NCI-H1694 treated with DMSO at 0.1 percent for 48 hours (cell line): Measurements from ENCODE around the gene GHRH.

Source experiments
- DNase-seq: peaks from one replicate; lab custom pipeline; 2025; lab: John Stamatoyannopoulos, UW

The GHRH gene

DNA sequence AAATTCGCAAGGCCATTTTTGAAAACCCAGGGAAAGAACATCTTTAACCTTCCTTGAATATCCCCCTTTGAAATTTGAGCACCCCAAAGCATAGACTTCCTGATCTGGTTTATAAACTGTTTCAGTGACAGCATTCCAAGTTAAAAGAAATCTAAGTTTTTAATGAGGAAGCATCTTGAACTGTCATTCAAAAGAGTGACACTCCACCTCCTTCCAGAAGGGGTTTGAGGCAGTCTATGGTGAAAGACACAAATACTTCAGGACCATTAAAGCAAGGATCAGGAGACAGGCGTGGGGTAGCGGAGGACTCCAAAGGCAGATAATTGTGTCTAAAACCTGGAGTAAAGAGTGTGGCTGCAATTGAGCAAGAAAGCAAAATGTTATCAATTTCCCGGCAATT is 691 bp downstream of the GHRH start:
- DNase-seq, result no peak

DNA sequence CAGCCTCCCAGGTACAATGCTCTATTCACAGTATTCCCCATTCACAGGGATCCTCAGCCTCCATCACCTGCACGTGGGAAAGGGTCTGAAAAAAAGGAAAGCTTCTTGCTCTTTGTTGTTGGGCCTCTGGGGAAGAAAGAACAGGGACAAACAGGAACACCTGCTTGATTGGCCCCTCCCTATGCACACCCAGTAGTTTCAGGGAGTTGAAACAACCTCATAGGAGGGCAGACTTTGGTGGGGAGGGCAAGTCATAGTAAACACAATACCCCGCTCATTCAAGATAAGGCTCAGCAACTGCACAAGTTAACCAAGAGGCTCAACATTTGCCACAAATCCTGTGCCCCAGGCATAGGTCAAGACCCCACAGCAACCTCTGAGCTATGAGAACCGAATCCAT is 1.7 kb downstream of the GHRH start:
- no peak for DNase-seq

DNA sequence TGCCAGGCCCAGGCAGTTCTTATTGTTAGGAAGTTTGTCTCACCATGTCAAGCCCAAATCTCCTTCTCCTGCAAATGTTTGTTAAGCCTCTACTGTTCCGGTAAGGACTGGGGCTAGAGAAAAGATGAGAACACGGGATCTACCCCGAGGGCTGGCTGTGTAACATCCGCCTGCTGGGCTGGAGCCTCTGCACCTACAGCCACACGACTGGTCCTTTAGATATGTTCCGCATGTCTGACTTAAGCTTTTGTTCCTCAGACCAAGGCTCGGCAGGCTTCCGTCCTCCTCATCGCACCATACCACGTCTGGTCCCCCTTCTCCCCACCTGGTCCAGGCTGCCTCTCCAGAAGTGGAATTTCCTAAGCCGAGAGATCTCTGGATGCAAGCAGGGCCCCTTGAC is 2.6 kb downstream of the GHRH start:
- no peak for DNase-seq

DNA sequence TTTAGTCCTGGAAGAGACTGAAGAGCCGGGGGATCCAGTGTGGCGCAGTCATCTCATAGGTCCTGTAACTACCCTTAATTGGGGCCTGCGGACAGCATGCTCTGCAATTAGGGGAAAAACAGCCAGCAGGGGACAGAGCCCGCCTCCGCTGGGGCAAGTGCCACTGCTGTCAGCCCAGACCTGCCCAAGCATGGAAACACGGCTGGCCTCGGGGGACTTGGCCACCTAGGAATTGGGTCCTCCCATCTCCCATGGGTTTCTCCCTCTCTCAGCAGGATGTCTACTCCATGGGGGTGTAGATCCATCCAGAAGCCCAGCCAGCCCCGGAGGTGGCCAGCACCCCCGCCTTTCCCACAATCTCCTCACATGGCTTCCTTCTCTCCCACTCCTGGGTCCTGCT is 3.6 kb downstream of the GHRH start:
- no peak for DNase-seq

DNA sequence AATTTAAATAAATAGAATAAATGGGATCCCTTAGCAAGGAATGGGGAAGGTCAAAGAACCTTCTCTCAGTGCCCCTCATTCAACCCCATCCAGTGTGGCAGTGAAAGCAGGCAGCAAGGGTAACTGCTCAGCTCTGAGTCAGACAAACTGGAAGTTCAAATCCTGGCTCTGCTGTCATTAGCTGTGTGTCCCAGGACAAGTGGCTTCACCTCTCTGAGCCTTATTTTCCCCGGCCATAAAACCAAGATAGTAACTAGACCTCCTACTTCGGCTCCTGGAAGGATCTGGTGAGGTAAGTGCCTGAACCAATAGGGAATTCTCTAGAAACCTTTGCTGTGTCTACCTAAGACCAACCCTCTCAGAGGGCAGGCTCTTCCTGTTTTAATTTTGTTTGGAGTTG is 4.1 kb downstream of the GHRH start:
- DNase-seq, result no peak

DNA sequence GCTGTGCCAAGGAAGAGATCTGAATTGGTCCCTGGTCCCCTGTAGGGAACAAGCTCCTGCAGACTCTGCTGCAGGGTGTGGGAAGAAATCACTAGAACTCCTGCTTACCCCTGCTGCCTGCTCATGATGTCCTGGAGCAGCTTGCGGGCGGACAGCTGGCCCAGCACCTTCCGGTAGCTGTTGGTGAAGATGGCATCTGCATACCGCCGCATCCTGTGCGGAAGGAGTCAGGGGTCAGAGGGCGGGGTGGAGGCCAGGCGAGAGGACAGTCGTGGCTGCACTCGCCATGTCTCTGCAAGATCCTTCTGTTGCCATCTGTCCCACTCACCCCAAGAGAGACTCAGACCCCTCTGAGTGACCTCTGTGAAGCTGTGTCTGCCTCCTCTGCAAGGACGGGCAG is 5.3 kb downstream of the GHRH start:
- no peak for DNase-seq

DNA sequence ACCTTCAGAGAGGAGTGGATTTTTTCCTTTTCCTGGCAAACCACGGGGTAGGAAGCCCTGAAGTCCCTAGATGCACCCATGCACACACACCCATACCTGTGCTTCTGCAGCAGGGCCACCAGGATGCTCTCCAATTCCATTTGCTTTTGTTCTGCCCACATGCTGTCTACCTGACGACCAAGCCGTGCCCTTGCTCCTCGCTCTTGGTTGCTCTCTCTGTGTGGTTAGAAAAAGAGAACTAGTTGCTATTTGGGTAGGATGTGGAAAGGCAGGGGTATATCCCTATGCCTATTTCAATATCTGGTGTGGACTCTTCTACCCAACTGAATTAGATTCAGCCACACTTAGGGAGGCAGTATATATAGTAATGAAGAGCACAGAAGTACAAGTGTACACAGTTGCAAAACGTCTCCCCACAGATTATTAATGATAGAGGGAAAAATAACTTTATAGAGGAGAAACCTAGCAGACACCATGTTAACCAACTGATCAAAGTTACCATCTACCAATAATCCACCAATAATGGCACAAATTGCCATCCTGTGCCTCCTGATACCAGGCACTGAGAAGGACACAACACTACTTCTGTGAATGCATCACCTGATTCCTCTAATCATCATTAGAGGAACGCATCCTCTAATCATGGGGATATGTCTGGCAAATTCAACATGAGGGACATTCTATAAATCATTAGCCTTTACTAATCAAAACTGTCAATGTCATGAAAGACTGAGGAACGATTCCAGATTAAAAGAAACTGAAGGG is 7.3 kb downstream of the GHRH start:
- no peak for DNase-seq

DNA sequence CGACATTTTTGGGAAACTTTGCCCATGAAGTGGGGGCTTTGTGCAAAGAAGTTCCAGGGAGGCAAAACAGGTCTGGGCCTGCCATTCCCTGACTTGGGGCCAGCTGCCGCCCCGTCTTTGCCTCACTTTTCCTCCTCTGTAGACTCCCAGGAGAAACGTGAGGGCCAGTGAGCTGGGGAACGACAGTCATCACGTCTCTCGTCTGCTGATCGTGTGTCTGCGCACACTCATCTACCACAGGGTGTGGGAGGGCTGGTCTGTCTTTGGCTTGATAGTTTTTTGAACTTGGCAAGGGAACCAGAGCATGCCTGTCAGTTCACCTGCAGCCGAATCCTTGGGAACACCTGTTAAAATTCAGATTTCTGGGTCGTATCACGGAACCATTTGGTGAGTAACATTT is 8.5 kb downstream of the GHRH start:
- DNase-seq, result no peak

DNA sequence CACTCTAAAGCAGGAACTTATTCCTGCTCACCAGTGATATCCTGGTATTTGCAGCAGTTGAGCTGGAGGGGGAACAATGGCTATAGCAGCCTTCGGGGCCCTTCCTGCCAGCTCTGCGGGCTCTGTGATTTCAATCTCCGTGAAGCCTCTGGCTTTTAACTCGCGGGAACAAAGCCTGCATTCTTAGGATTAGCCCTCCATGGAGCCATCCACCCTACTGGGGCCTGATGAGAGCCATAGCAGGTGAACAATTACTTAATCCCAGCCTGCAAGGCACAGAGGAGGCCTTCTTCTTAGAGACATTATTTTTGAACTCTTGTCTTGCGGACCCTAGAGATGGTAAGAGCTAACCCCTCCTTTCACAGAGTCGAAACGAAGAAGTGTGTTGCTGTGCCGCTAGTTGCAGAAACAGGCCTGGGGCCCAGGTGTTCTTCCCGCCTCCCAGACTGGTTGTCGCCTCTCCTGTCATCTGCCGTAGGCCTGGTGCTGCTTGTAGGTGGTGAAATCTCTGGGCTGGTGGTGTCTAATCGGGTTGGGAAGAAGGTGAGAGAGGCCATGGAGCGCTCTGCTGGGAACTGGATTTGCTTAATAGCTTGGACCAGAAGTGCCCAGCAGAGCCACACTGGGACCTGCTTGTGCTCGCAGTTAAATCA is 9.7 kb downstream of the GHRH start:
- DNase-seq, result no peak

DNA sequence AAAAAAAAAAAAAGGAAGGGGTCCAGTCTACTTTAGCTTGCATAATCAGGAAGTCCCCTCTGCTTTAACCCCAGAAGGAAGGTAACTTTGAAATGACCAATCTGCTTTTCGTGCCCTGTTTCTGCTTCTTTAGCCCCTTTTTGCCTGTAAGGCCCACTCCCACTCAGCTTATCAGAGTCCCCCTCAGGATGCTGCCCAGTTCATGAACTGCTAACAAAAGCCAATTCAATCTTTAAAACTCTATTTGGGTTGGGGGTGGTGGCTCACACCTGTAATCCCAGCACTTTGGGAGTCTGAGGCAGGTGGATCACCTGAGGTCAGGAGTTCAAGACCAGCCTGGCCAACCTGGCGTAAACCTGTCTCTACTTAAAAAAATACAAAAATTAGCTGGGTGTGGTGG is 12.3 kb downstream of the GHRH start:
- no peak for DNase-seq

DNA sequence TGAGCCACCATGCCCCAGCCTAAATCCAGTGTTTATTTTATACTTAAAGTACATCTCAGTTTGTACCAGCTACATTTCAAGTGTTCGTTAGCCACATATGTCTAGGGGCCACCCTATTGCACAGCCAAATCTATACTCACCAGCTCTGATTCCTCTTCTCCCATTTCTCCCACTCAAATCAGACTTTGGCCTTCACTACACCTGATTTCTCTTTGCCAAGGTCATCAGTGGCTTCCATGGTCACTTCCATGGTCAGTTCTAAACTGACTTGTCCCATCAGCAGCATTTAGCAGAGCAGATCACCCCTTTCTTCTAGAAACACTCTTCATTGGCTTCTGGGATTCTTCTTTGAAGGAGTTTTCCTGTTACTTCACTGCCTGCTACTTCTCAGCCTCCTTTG is 14.1 kb downstream of the GHRH start:
- no peak for DNase-seq

DNA sequence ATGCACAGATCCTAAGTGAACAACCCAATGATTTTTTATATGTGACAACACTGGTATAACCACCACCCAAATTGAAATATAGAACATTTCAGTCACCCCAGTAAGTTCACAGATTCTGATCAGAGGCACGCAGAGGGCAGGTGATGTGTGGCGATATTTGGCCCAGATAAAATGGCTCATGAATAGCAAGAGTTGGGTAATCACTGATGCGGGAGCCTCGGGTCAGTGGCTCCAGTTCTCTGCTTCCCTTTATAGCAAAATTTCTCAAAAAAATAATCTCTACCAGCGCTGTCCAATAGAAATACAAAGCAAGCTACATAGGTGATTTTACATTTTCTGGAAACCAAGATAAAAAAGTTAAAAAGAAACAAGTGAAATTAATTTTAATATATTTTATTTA is 14.9 kb downstream of the GHRH start:
- DNase-seq, result no peak

DNA sequence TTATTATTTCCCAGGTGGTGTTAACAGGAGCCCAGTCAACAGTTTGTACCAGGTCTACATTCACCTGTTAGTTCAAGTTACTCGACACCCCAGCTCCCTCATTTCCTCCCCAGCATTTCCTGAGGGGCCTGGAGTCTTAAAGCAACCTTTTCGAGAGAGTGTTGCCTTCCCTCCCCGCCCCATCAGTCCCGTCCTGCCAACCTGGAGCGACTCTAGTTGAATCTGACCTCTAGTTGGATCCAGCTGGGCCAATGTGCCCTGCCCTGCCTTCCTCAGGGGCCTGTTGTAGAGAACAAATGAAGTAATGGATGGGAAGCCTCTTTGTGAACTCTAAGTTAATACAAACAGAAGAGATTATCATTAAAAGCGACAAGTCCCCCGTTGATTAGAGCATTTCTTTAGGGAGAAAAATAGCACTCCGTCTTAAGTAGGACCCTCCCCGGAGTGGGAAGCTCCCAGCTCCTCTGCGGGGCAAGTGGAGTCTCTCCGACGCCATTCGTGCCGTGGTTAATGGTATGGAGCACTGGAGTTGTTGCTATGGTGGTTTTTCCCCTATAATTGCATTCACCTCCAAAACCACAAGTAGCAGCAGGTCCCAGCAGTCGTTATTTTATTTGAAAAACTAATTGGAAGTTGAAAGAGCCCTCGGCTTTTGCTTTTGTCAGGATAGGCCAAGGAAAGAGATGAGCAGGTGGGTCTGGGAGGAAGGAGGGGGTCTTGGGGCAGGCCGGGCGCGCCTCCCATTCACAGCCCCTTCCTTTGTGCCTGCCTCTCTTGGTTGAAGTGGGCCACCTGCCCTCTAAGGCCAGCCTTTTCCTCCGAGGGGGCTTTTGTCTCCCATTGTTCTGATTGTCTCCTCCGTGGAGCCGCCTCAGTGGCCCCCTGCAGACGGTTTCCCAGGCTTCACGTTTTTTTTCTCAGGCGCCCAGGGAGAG is 16.1 kb downstream of the GHRH start:
- DNase-seq, result no peak

DNA sequence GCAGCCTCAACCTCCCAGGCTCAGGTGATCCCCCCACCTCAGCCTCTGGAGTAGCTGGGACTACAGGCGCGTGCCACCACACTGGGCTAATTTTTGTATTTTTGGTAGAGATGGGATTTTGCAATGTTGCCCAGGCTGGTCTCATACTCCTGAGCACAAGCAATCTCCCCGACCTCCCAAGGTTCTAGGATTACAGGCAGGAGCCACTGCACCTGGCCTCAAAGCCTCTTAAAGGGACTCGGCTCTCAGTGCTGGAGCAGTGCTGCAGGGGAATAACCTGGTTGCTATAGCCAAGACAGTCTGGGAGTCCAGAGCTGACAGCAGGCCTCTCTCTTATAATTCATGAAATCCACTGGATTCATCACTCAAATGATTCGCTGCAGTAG is 17.0 kb downstream of the GHRH start:
- no peak for DNase-seq

DNA sequence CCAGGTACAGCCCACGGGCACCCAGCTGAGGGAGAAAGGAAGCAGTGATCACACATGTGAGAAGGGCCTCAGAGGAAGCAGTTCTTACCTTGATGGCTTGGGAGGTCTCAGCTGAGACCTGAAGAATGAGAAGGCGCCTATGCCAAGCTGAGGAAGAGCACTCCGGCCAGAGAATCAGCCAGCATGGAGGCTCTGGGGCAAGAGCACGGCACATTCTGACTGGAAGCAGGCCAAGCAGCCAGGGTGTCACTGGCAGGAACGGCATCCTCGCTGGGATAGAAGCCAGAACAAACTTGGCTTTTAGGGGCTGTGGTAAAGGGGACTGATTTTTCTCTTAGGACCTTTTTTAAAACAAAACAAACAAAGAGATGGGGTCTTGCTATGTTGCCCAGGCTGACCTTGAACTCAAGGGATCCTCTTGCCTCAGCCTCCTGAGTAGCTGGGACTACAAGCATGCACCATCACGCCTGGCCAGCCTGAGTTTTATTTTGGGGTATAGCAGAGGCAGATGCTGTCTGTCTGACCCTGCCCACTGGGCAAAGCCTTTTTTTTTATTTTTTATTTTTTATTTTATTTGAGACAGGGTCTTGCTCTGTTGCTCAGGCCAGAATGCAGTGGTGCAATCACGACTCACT is 17.6 kb downstream of the GHRH start:
- peak; percentile 28 for DNase-seq

DNA sequence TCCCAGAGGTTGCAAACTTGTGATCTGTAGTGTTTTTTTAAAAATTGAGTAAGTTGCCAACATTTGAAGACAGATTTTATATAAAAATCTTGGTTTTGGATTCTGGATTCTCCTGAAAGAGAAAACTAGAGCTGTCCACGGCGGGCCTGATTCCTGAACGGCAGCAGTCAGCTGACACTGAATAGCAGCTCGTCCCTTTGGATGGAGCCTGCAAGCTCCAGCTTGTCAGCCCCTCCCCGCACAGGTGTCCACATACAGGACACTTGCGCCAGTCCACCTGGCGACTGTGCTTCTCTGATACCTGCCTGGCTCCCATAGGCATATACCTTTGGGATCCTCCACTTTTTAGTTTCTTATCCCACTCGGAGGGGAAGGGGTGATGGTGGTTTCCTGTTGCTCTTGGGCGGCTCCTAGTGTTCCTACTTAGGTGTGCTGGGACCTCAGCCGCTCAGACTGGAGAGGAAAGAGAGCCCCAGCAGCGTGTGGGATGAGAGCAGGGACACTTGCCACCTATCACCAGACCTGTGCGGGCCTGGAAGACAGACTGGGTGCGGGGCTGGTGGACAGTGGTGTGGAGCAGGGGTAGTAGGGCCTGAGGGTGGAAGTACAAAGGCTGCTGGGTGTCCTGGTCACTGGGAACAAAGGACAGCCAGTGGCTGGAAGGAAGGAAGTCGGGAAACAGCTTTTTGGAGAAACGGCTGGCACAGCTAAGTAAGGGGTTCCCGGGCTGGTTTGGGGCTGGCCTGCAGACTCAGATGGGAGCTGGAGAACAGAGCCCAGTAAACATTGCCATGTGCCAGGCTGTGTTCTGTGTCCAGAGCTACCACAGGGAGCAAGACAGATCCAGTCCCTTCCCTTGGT is 18.3 kb downstream of the GHRH start:
- DNase-seq, result no peak

DNA sequence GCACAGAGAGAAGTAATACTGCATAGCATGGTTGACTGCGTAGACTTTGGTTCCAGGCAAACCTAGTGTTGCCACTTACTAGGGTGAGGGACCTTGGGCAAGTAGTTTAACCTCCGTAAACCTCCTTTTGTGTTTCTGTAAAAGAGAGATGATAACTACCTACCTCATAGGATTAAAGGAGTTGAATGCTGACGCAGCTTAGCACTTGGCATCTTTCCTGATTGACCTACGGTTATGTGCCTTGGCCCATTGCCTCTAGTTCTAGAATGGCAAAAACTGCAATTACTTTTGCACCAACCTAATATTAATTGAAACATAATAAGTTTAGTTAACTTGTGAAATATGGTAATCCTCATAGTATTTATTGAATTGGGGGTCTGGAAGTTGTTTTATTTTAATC is 19.1 kb downstream of the GHRH start:
- DNase-seq, result no peak

DNA sequence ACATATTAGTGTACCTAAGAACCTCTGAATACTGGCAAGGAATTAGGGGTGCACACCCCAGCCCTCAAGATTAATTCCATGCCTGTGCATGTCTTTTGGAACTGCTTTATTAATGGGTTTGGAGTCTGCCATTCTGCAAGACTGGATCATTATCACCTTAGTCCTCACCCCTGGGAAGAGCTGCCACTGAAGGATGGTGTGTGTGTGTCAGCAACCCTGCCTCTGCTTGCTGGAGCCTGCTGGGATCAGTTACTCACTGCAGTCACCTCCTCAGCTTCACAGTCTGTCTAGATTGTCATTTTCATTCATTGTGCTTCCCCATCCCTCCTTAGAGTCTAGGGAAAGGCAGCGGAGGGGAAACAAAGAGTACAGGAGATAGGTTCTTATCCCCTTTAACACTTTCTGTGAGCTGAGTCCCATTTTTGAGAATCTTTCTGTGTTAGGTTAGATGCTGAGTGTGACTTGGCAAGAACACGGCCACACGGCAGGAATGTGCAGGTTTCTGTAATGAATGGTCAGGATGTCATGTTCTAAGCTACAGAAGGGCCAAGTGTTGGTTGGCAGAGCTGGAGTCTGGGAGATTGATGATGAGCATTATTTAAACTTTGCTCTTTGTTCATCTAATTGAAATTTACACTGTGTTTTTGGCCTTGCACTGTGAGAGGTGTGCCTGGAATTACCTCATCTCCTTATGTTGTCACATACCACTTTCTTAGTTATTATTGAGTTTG is 21.1 kb downstream of the GHRH start:
- DNase-seq, result no peak

DNA sequence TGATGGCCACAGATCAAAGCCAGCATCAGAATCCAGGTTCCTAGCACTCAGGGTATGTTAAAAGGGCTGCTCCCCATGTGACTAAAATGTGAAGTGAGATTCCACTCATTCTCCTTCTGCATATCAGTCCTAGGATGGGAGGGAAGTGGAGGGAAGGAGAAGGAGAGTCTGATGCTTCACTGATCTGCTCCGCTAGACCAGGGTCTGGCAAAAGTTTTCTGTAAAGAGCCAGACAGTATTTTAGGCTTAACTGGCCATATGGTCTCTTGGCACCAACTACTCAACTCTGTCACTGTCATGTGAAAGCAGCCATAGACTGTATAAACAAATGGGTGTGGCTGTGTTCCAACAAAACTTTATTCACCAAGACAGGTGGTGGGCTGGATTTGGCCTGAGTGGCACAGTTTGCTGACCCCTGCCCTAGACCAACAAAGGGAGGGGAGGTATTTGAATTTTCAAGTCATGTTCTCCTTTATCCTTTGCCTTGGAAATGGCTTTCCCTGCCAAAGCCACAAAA is 22.6 kb downstream of the GHRH start:
- DNase-seq, result peak; percentile 43

DNA sequence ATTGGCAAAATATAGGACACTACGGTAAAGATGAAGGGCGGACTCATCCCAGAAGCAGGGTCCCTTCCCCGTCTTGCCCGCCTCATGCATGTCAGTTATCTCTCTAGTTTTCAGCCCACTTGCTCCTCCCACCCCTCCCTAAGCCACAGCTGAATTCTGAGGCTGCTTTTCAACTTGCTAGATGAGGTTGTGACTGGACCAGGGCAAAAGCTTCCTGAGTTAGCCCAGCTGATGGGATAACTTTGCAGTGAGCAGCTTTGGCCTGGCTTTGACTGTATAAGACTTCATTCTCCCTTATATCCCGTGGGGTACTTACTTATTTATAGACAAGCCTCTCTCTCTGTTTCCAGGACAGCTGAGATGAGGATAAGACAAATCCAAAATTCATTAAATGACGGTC is 23.2 kb downstream of the GHRH start:
- no peak for DNase-seq

DNA sequence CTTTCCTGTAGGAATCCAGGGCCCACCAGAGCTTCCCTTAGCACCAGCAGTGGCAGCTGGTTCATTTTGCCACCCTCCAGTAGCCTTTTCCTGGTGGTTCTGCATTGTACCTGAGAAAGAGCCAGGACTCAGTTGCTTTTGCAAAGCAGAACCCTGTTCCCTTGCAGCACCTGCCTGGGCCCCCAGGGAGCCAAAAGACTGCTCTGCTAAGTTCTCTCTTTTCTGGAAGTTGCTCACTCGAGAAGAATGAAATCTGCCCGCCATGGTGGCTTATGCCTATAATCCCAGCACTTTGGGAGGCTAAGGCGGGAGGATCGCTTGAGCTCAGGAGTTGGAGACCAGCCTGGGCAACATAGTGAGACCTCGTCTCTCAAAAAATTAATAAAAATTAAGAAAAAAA is 24.0 kb downstream of the GHRH start:
- DNase-seq, result no peak
